Sigmoid colon (tissue), 7 donors: ENCODE results near the gene FOXO3B. TPM values are rescaled to one million over a fixed set of nuclear protein-coding genes. Genes with fewer than 3 reads are reported as not detected.
"Not testable (repeated sequence)": the region's sequence is repeated elsewhere in the genome, so short reads cannot be mapped to it uniquely, and the experiment has no call there.

Experiments
- DNase-seq: peaks from one replicate; pipeline ENCODE4 v3.0.0-alpha.2; 2019
- H3K27ac ChIP-seq, 4 donors: fragments of 200-600 bp; sonication (generic); one replicate each; pipeline ENCODE4 v1.5.1; 2016 to 2019; ENCODE audit warnings: mild to moderate bottlenecking in 1 of 4
- H3K27me3 ChIP-seq, 3 donors: fragments of 200-600 bp; sonication (generic); one replicate each; pipeline ENCODE4 v1.5.1; 2019; ENCODE audit warnings: mild to moderate bottlenecking in 1 of 3
- H3K36me3 ChIP-seq, 4 donors: fragments of 200-600 bp; sonication (generic); one replicate each; pipeline ENCODE4 v1.5.1; 2016 to 2019
- H3K4me1 ChIP-seq, 4 donors: fragments of 200-600 bp; sonication (generic); one replicate each; pipeline ENCODE4 v1.5.1; 2017 to 2019
- H3K4me3 ChIP-seq, 4 donors: fragments of 200-600 bp; sonication (generic); one replicate each; pipeline ENCODE4 v1.5.1; 2017 to 2019; ENCODE audit warnings: mild to moderate bottlenecking in 2 of 4, moderate library complexity in 1 of 4
- H3K9me3 ChIP-seq, 4 donors: fragments of 200-600 bp in 3 of 4; sonication (generic) in 3 of 4; one replicate each; pipeline versions ENCODE4 v1.5.1 to v1.6.1; 2013 to 2019
- CTCF ChIP-seq, 4 experiments: fragments of 450-650 bp in 3 of 4; fragments of 200-600 bp in 1 of 4; IDR thresholded peaks; one replicate each; pipeline ENCODE4 v1.5.1; 2016 to 2019; ENCODE audit warnings: antibody characterized with exemption in 4 of 4, mild to moderate bottlenecking in 3 of 4, moderate library complexity in 2 of 4
- POLR2AphosphoS5 ChIP-seq, 4 donors: sonication (generic); formaldehyde crosslinking; IDR thresholded peaks; one replicate each; pipeline ENCODE4 v1.6.1; 2017; ENCODE audit warnings: antibody characterized with exemption in 4 of 4
- WGBS, 2 donors: extraction: QIAGEN DNeasy Blood & Tissue Kit; methylation state at CpG; one replicate each; pipeline ENCODE4 v1.1.7; 2013; 5-methylcytosine and 5-hydroxymethylcytosine counted together
- intact Hi-C: fragments of 100-400 bp; cut with DNase I; formaldehyde crosslinking; loops from one replicate; pipeline ENCODE4 v1.15.1; 2023
- polyA plus RNA-seq, 3 donors: library from polyadenylated mRNA; stranded (reverse); fragments of 200-250 nt; gene quantifications; one replicate each; pipeline ENCODE4 v1.2.3, GENCODE V29; 2013
- total RNA-seq, 4 donors: library from RNA; depleted of rRNA; stranded (reverse); fragments of >200 nt; gene quantifications; one replicate each; pipeline ENCODE4 v1.1.0, GENCODE V29; 2016
- donor health status: healthy with polysubstance abuse.
- donor health status: Bipolar disorder and iron deficiency.
- donor health status: healthy.

The FOXO3B gene
- 10 to 100 TPM in 1 of 4 donors, 1 to 10 TPM in 3; 5.7 to 10.2 (median 7.8) TPM for total RNA-seq
- polyA plus RNA-seq: 1 to 10 TPM in 1 of 3 donors, not detected in 2; 1.7 TPM

GRCh38 chr17:18681767-18682571, at the start of gene FOXO3B:
FOXO3B (minus strand) TSS chr17:18682314; CDS start chr17:18681651, 663 bp downstream.
- H3K4me1 ChIP-seq, H3K27me3 ChIP-seq, intact Hi-C loops, H3K9me3 ChIP-seq, H3K36me3 ChIP-seq: not testable (repeated sequence)
- H3K27ac ChIP-seq: peak within 1 kb of the TSS; percentile 46 to 66 (median 62)
- TF ChIP-seq POLR2AphosphoS5 (IDR thresholded peaks at IDR 0.05): peak in 1 of 4 donors; percentile 28
- 0 to 1% methylated on average over 54 of the region's 58 CpGs for WGBS, 2 donors
- peak within 1 kb of the TSS; percentile 42 to 56 (median 52) for H3K4me3 ChIP-seq
- peak; percentile 98 for DNase-seq

GRCh38 chr17:18723509-18723908, 41.4 kb upstream of the FOXO3B start:
- H3K36me3 ChIP-seq, H3K4me3 ChIP-seq, H3K27ac ChIP-seq, H3K4me1 ChIP-seq, intact Hi-C loops, H3K27me3 ChIP-seq, DNase-seq, H3K9me3 ChIP-seq: not testable (repeated sequence)
- WGBS, 2 donors: 81 to 88% methylated on average over 1 of the region's 1 CpG

- Histone ChIP-seq H3K27ac (peak overlapping the region in 3 of 4 donors; percentile 31 to 46 (median 31)), H3K4me3 (peak overlapping the region in 1 of 4 donors; percentile 7)
- DNase-seq, H3K4me1 ChIP-seq, intact Hi-C loops, H3K36me3 ChIP-seq, H3K9me3 ChIP-seq, H3K27me3 ChIP-seq: not testable (repeated sequence)
- 82 to 94% methylated on average over 5 of the region's 5 CpGs for WGBS, 2 donors
These were observed 40.5 kb upstream of the FOXO3B start for GRCh38 chr17:18722612-18723011.

- intact Hi-C loops, H3K27me3 ChIP-seq, H3K4me3 ChIP-seq, DNase-seq, H3K9me3 ChIP-seq, H3K4me1 ChIP-seq, H3K36me3 ChIP-seq: not testable (repeated sequence)
- 68 to 80% methylated on average over 3 of the region's 12 CpGs for WGBS, 2 donors
- H3K27ac ChIP-seq: peak overlapping the region in 3 of 4 donors; percentile 31 to 46 (median 31)
These were observed 39.8 kb upstream of the FOXO3B start for GRCh38 chr17:18721775-18722547.

- H3K27me3 ChIP-seq, H3K4me1 ChIP-seq, DNase-seq, H3K4me3 ChIP-seq, intact Hi-C loops, H3K36me3 ChIP-seq, H3K9me3 ChIP-seq: not testable (repeated sequence)
- H3K27ac ChIP-seq: peak overlapping the region in 2 of 4 donors; percentile 15 to 38
- 86 to 87% methylated on average over 11 to 12 of the region's 12 CpGs for WGBS, 2 donors
These were observed 37.5 kb upstream of the FOXO3B start for GRCh38 chr17:18719428-18720110.

- 48 to 52% methylated on average over 8 of the region's 9 CpGs for WGBS, 2 donors
These were observed 36.7 kb upstream of the FOXO3B start for GRCh38 chr17:18718643-18719427.

GRCh38 chr17:18712354-18712999, 30.4 kb upstream of the FOXO3B start:
- H3K27ac ChIP-seq, H3K4me1 ChIP-seq, H3K4me3 ChIP-seq, H3K27me3 ChIP-seq, H3K9me3 ChIP-seq, intact Hi-C loops, H3K36me3 ChIP-seq: not testable (repeated sequence)
- DNase-seq: peak; percentile 75
- TF ChIP-seq CTCF (IDR thresholded peaks at IDR 0.05): peak in 2 of 4 experiments; percentile 46 to 56
- WGBS, 2 donors: 15 to 16% methylated on average over 7 of the region's 7 CpGs

More at GRCh38 chr17:18718643-18719427, 36.7 kb upstream of the FOXO3B start:
- H3K4me3 ChIP-seq, H3K4me1 ChIP-seq, intact Hi-C loops, H3K27me3 ChIP-seq, DNase-seq, H3K36me3 ChIP-seq, H3K9me3 ChIP-seq: not testable (repeated sequence)
- peak overlapping the region in 2 of 4 donors; percentile 15 to 38 for H3K27ac ChIP-seq

- WGBS, 2 donors: 94 to 97% methylated on average over 3 of the region's 3 CpGs
- H3K27me3 ChIP-seq, H3K27ac ChIP-seq, DNase-seq, H3K36me3 ChIP-seq, H3K4me1 ChIP-seq, H3K9me3 ChIP-seq, H3K4me3 ChIP-seq, intact Hi-C loops: not testable (repeated sequence)
These were observed 26.1 kb upstream of the FOXO3B start for GRCh38 chr17:18708215-18708614.

- H3K4me3 ChIP-seq, intact Hi-C loops, H3K27ac ChIP-seq, H3K36me3 ChIP-seq, H3K9me3 ChIP-seq, DNase-seq, H3K27me3 ChIP-seq, H3K4me1 ChIP-seq: not testable (repeated sequence)
- 89 to 91% methylated on average over 3 of the region's 3 CpGs for WGBS, 2 donors
These were observed 23.8 kb upstream of the FOXO3B start for GRCh38 chr17:18705955-18706354.

GRCh38 chr17:18698473-18699103, 16.5 kb upstream of the FOXO3B start:
- intact Hi-C loops, H3K4me1 ChIP-seq, H3K9me3 ChIP-seq, H3K27ac ChIP-seq, H3K36me3 ChIP-seq, DNase-seq, H3K27me3 ChIP-seq: not testable (repeated sequence)
- 38 to 57% methylated on average over 8 of the region's 8 CpGs for WGBS, 2 donors
- H3K4me3 ChIP-seq: peak overlapping the region in 3 of 4 donors; percentile 40 to 60 (median 53)
